HepG2 (cell line): Measurements from ENCODE around the gene EID1. TPM values are rescaled to one million over a fixed set of nuclear protein-coding genes. Genes with fewer than 3 reads are reported as not detected.
"Not testable (repeated sequence)": the region's sequence is repeated elsewhere in the genome, so short reads cannot be mapped to it uniquely, and the experiment has no call there.

ENCODE experiments used
- ATAC-seq: fragments of 200-7000 bp; cut with Tn5 transposase; 3 replicates; pipeline ENCODE4 v1.9.1; 2020; ENCODE audit warnings: mild to moderate bottlenecking, moderate library complexity
- BruUV-seq: library from RNA; stranded (reverse); fragments of 400-500 nt; replicated peaks from 2 replicates; lab custom pipeline; 2021; lab: Mats Ljungman, UMichigan
- CTCF ChIA-PET: fragments of 300-600 bp; formaldehyde crosslinking; extraction: SDS; loops from one replicate; lab custom pipeline; 2021; ENCODE audit warnings: low total read pairs, inconsistent platforms, low intra/inter-chr PET ratio; lab: Yijun Ruan, JAX
- POLR2A ChIA-PET: fragments of 350-600 bp; sonication (Branson Sonifier 250); formaldehyde crosslinking; loops from one replicate; lab custom pipeline; 2020; ENCODE audit warnings: antibody characterized with exemption, inconsistent platforms; lab: Yijun Ruan, JAX
- DNase-seq: peaks from one replicate; pipeline ENCODE4 v3.0.0-alpha.2; 2015; ENCODE audit warnings: low spot score
- FAIRE-seq: peaks from 3 replicates; lab custom pipeline; 2011; peaks lifted over from hg19 to GRCh38; lab: Jason Lieb, UNC
- H2AFZ ChIP-seq: one replicate; pipeline ENCODE4 v1.6.1; 2011; ENCODE audit warnings: low read length, inconsistent platforms
- H3K27ac ChIP-seq: fragments of 300-600 bp; 3 replicates; pipeline ENCODE4 v1.8.0; 2011; ENCODE audit warnings: mixed run types, mild to moderate bottlenecking, mixed read lengths, low read length, inconsistent platforms; ENCODE audit not compliant: insufficient read depth; ENCODE audit errors: extremely low read length
- H3K27me3 ChIP-seq, 2 experiments: fragments of 200-600 bp in 1 of 2; 2 replicates in 1 of 2; 3 replicates in 1 of 2; pipeline versions ENCODE4 v1.6.0 to v1.8.0; 2011; ENCODE audit warnings: low read length in 2 of 2, mild to moderate bottlenecking in 2 of 2, moderate library complexity in 2 of 2, inconsistent platforms in 1 of 2; ENCODE audit not compliant: insufficient read depth in 2 of 2, control insufficient read depth in 1 of 2
- H3K36me3 ChIP-seq, 2 experiments: fragments of 200-600 bp in 1 of 2; replicated peaks in 1 of 2; 2 replicates in 1 of 2; 3 replicates in 1 of 2; pipeline versions ENCODE4 v1.5.1 to v1.8.0; 2011; ENCODE audit warnings: low read length in 2 of 2, inconsistent platforms in 1 of 2; ENCODE audit not compliant: insufficient read depth in 2 of 2, control insufficient read depth in 1 of 2
- H3K4me1 ChIP-seq: 2 replicates; pipeline ENCODE4 v1.5.1; 2012; ENCODE audit warnings: low read length, inconsistent platforms; ENCODE audit not compliant: insufficient read depth
- H3K4me2 ChIP-seq: 2 replicates; pipeline ENCODE4 v1.6.0; 2011; ENCODE audit warnings: low read depth, low read length, inconsistent platforms
- H3K4me3 ChIP-seq, 3 experiments: fragments of 200-600 bp in 1 of 3; sonication (generic), shearing (Covaris generic) in 1 of 3; replicated peaks in 1 of 3; 2 replicates each; pipeline ENCODE4 v1.5.1; 2011 to 2016; ENCODE audit warnings: low read length in 3 of 3, inconsistent platforms in 2 of 3, low read depth in 2 of 3, mild to moderate bottlenecking in 2 of 3, control low read depth in 1 of 3, mixed read lengths in 1 of 3; ENCODE audit not compliant: insufficient read depth in 1 of 3
- H3K79me2 ChIP-seq: one replicate; pipeline ENCODE4 v1.6.1; 2011; ENCODE audit warnings: low read length, inconsistent platforms; ENCODE audit not compliant: insufficient read depth
- H3K9ac ChIP-seq: 2 replicates; pipeline ENCODE4 v1.6.0; 2011; ENCODE audit warnings: mild to moderate bottlenecking, low read depth, low read length, inconsistent platforms; ENCODE audit not compliant: insufficient read depth
- H3K9me3 ChIP-seq: 2 replicates; pipeline ENCODE4 v1.5.1; 2012; ENCODE audit warnings: mild to moderate bottlenecking, low read length
- H4K20me1 ChIP-seq: 2 replicates; pipeline ENCODE4 v1.6.0; 2011; ENCODE audit warnings: inconsistent platforms, mild to moderate bottlenecking, low read length, moderate library complexity; ENCODE audit not compliant: insufficient read depth
- GATAD1 ChIP-seq: IDR thresholded peaks from 2 replicates; pipeline ENCODE4 v1.6.1; 2016; ENCODE audit warnings: missing genetic modification reagents, missing compliant biosample characterization
- SETDB1 ChIP-seq: sonication (generic); formaldehyde crosslinking; IDR thresholded peaks from 2 replicates; pipeline ENCODE4 v1.5.1; 2020; ENCODE audit warnings: missing genetic modification reagents, mild to moderate bottlenecking, borderline replicate concordance
- TBX2 ChIP-seq: sonication (generic); formaldehyde crosslinking; IDR thresholded peaks from 2 replicates; pipeline ENCODE4 v1.5.0; 2020; ENCODE audit warnings: missing genetic modification reagents, mild to moderate bottlenecking, borderline replicate concordance
- ZBTB25 ChIP-seq: IDR thresholded peaks from 2 replicates; pipeline ENCODE4 v1.6.1; 2018; ENCODE audit warnings: missing genetic modification reagents
- ZNF275 ChIP-seq: sonication (generic); formaldehyde crosslinking; IDR thresholded peaks from 2 replicates; pipeline ENCODE4 v1.8.0; 2022; ENCODE audit warnings: missing genetic modification reagents, mild to moderate bottlenecking, inconsistent platforms, borderline replicate concordance
- ZNF761 ChIP-seq: sonication (generic); formaldehyde crosslinking; conservative IDR thresholded peaks from 2 replicates; pipeline ENCODE4 v1.4.0; 2020; ENCODE audit warnings: mild to moderate bottlenecking, missing genetic modification reagents
- WGBS: methylation state at CpG from one replicate; pipeline ENCODE4 v1.1.6; 2017; ENCODE audit warnings: low lambda C conversion rate; 5-methylcytosine and 5-hydroxymethylcytosine counted together
- in situ Hi-C: cut with HindIII; loops from 2 replicates; pipeline ENCODE4 v1.10.0; 2017; ENCODE audit warnings: low pct_unique_long_range_greater_than_20kb; ENCODE audit not compliant: extremely low pct_ligation_motif_present
- intact Hi-C: fragments of 100-400 bp; cut with micrococcal nuclease; formaldehyde crosslinking; loops from one replicate; pipeline ENCODE4 v1.10.0; 2022; ENCODE audit not compliant: unreplicated experiment
- polyA plus RNA-seq, 8 experiments: library from polyadenylated mRNA; depleted of rRNA in 3 of 8; stranded (reverse) in 7 of 8; unstranded in 1 of 8; fragments of >200 nt; fragmentation: Illumina TruSeq in 4 of 8; extraction: Trizol in 4 of 8; gene quantifications; 2 replicates each; pipeline versions ENCODE4 v1.2.1 to v1.2.3, GENCODE V29; 2011 to 2016; ENCODE audit warnings: low read depth in 4 of 8, missing spikeins in 1 of 8, mixed read lengths in 1 of 8; ENCODE audit not compliant: insufficient read depth in 1 of 8
- total RNA-seq, 5 experiments: library from RNA; depleted of rRNA; stranded (reverse); fragments of >200 nt; fragmentation: Illumina TruSeq; extraction: Trizol; gene quantifications; 2 replicates each; pipeline ENCODE4 v1.2.3, GENCODE V29; 2016; ENCODE audit warnings: low read depth in 1 of 5

EID1 gene
- total and polyA plus RNA-seq, 2 of the 13 experiments (the other 11 are each of a cell fraction or from before 2014, with no cell fraction given) = 2.2 to 5.4 TPM

GRCh38 chr15:48905847-48906246, 27.9 kb downstream of the EID1 start:
- no peaks in the 10 kb centered on the region for H3K9me3 ChIP-seq
- intact Hi-C loops (no loop called here), in situ Hi-C loops (no loop called here)
- no peak overlapping the region for H3K27ac ChIP-seq
- H3K79me2 ChIP-seq = no peaks in the 10 kb centered on the region
- WGBS = 0% methylated on average over 1 of the region's 1 CpG
- peaks cover 5% of the 10 kb centered on the region; the same call in 1 of the 2 replicates for H3K4me1 ChIP-seq
- H3K4me2 ChIP-seq = no peak overlapping the region
- H4K20me1 ChIP-seq = no peaks in the 10 kb centered on the region
- no peak overlapping the region for H3K9ac ChIP-seq
- TF ChIP-seq SETDB1 (CRISPR knock-in tag) (no peak), GATAD1 (CRISPR knock-in tag) (no peak), ZBTB25 (CRISPR knock-in tag) (no peak), TBX2 (CRISPR knock-in tag) (no peak), ZNF761 (CRISPR knock-in tag) (no peak), ZNF275 (no peak)
- ChIA-PET CTCF (no interaction called here), POLR2A (no interaction called here)
- no peaks in the 10 kb centered on the region for H3K27me3 ChIP-seq
- FAIRE-seq (no peak), DNase-seq (no peak), ATAC-seq (no peak)
- no peaks in the 10 kb centered on the region for H3K36me3 ChIP-seq
- H3K4me3 ChIP-seq = no peak overlapping the region
- no TSS peak for BruUV-seq
- no peak overlapping the region for H2AFZ ChIP-seq

GRCh38 chr15:48909313-48909712, 31.4 kb downstream of the EID1 start:
- in situ Hi-C loops, H3K4me1 ChIP-seq, H3K9me3 ChIP-seq, ATAC-seq, H3K9ac ChIP-seq, H3K79me2 ChIP-seq, intact Hi-C loops, H3K36me3 ChIP-seq, H3K4me2 ChIP-seq, DNase-seq, FAIRE-seq, H3K27me3 ChIP-seq, CTCF ChIA-PET, H4K20me1 ChIP-seq, POLR2A ChIA-PET, H2AFZ ChIP-seq, BruUV-seq, H3K4me3 ChIP-seq, H3K27ac ChIP-seq: not testable (repeated sequence)
- 16% methylated on average over 2 of the region's 2 CpGs for WGBS

- H3K27ac ChIP-seq, in situ Hi-C loops, POLR2A ChIA-PET, BruUV-seq, H3K4me1 ChIP-seq, H3K4me2 ChIP-seq, H2AFZ ChIP-seq, H3K4me3 ChIP-seq, H3K79me2 ChIP-seq, CTCF ChIA-PET, ATAC-seq, H3K9ac ChIP-seq, FAIRE-seq, intact Hi-C loops, DNase-seq, H3K9me3 ChIP-seq, H3K36me3 ChIP-seq, H3K27me3 ChIP-seq, H4K20me1 ChIP-seq: not testable (repeated sequence)
- 40% methylated on average over 2 of the region's 2 CpGs for WGBS
Observed at GRCh38 chr15:48910554-48910953, 32.6 kb downstream of the EID1 start.
